GM12878 (cell line): ENCODE measurements around the gene WTAP. TPM values are rescaled to one million over a fixed set of nuclear protein-coding genes. Genes with fewer than 3 reads are reported as not detected.

Source experiments
- ATAC-seq: fragments of 200-7000 bp; cut with Tn5 transposase; 3 replicates; pipeline ENCODE4 v1.9.1; 2020; ENCODE audit warnings: mild to moderate bottlenecking, moderate library complexity
- BruUV-seq: library from RNA; stranded (reverse); fragments of 400-500 nt; replicated peaks from 2 replicates; lab custom pipeline; 2021; lab: Mats Ljungman, UMichigan
- CTCF ChIA-PET: fragments of 300-600 bp; sonication (Branson Sonifier 250); formaldehyde crosslinking; extraction: SDS; loops from one replicate; lab custom pipeline; 2021; ENCODE audit warnings: inconsistent platforms; lab: Yijun Ruan, JAX
- POLR2A ChIA-PET: fragments of 350-600 bp; formaldehyde crosslinking; extraction: SDS; loops from one replicate; lab custom pipeline; 2021; ENCODE audit warnings: inconsistent platforms; lab: Charles Lee
- RAD21 ChIA-PET: fragments of 300-600 bp; sonication (Branson Sonifier 250); formaldehyde crosslinking; loops from one replicate; lab custom pipeline; 2023; ENCODE audit warnings: antibody characterized with exemption; ENCODE audit not compliant: unreplicated experiment; lab: Charles Lee
- SMC1A ChIA-PET: fragments of 300-600 bp; sonication (Branson Sonifier 250); formaldehyde crosslinking; loops from one replicate; lab custom pipeline; 2023; ENCODE audit not compliant: unreplicated experiment, uncharacterized antibody; lab: Charles Lee
- DNase-seq: peaks from one replicate; pipeline ENCODE4 v3.0.0-alpha.2; 2011; ENCODE audit warnings: low read depth, low spot score
- FAIRE-seq: peaks from 3 replicates; lab custom pipeline; 2011; peaks lifted over from hg19 to GRCh38; lab: Jason Lieb, UNC
- H2AFZ ChIP-seq: 2 replicates; pipeline ENCODE4 v1.6.0; 2011; ENCODE audit warnings: low read depth, low read length, control low read depth; ENCODE audit not compliant: control insufficient read depth
- H3K27ac ChIP-seq: 2 replicates; pipeline ENCODE4 v1.5.1; 2011; ENCODE audit warnings: control low read depth; ENCODE audit not compliant: control insufficient read depth, insufficient read depth
- H3K27me3 ChIP-seq, 2 experiments: replicated peaks in 1 of 2; 2 replicates each; pipeline versions ENCODE4 v1.6.0 to v1.6.1; 2011; ENCODE audit warnings: low read length in 1 of 2; ENCODE audit not compliant: control insufficient read depth in 2 of 2, insufficient read depth in 2 of 2
- H3K36me3 ChIP-seq, 2 experiments: 2 replicates each; pipeline ENCODE4 v1.5.1; 2011; ENCODE audit warnings: low read length in 1 of 2; ENCODE audit not compliant: control insufficient read depth in 2 of 2, insufficient read depth in 2 of 2
- H3K4me1 ChIP-seq: 2 replicates; pipeline ENCODE4 v1.6.1; 2011; ENCODE audit warnings: mild to moderate bottlenecking, low read length, moderate library complexity, mixed read lengths; ENCODE audit not compliant: control insufficient read depth, insufficient read depth
- H3K4me2 ChIP-seq: 2 replicates; pipeline ENCODE4 v1.6.0; 2011; ENCODE audit warnings: control low read depth; ENCODE audit not compliant: control insufficient read depth, insufficient read depth
- H3K4me3 ChIP-seq: fragments of 200-600 bp; sonication (generic); 2 replicates; pipeline ENCODE4 v1.5.1; 2016
- H3K79me2 ChIP-seq: 2 replicates; pipeline ENCODE4 v1.6.0; 2011; ENCODE audit warnings: low read length; ENCODE audit not compliant: control insufficient read depth, insufficient read depth
- H3K9ac ChIP-seq: 2 replicates; pipeline ENCODE4 v1.8.0; 2011; ENCODE audit warnings: low read length, control low read depth, mixed read lengths; ENCODE audit not compliant: control insufficient read depth, insufficient read depth
- H3K9me3 ChIP-seq: replicated peaks from 3 replicates; pipeline ENCODE4 v1.5.1; 2011; ENCODE audit warnings: mild to moderate bottlenecking, low read length; ENCODE audit not compliant: control insufficient read depth, insufficient read depth
- H4K20me1 ChIP-seq: 2 replicates; pipeline ENCODE4 v1.6.0; 2011; ENCODE audit not compliant: control insufficient read depth, insufficient read depth
- NRF1 ChIP-seq: conservative IDR thresholded peaks from 2 replicates; pipeline ENCODE4 v1.6.1; 2011; ENCODE audit warnings: mild to moderate bottlenecking, low read depth, low read length, improper control_type of control experiment
- PML ChIP-seq: IDR thresholded peaks from 2 replicates; pipeline ENCODE4 v1.6.1; 2012; ENCODE audit warnings: low read length, inconsistent platforms
- REST ChIP-seq: IDR thresholded peaks from 2 replicates; pipeline ENCODE4 v1.6.1; 2012; ENCODE audit warnings: mild to moderate bottlenecking, low read depth, low read length
- SIN3A ChIP-seq: IDR thresholded peaks from 2 replicates; pipeline ENCODE4 v1.6.1; 2012; ENCODE audit warnings: low read depth, low read length, improper control_type of control experiment
- USF1 ChIP-seq: IDR thresholded peaks from 2 replicates; pipeline ENCODE4 v1.6.1; 2011; ENCODE audit warnings: borderline replicate concordance, low read depth, mild to moderate bottlenecking, moderate library complexity, mixed read lengths, low read length; ENCODE audit not compliant: insufficient read depth; ENCODE audit errors: extremely low read length
- WGBS: methylation state at CpG from one replicate; pipeline ENCODE4 v1.1.6; 2016; ENCODE audit warnings: low lambda C conversion rate; ENCODE audit not compliant: insufficient replicate concordance, insufficient coverage; ENCODE audit errors: missing lambda C conversion rate; 5-methylcytosine and 5-hydroxymethylcytosine counted together
- in situ Hi-C: fragments of 300-500 bp; cut with MboI; formaldehyde crosslinking; loops from 9 replicates; pipeline ENCODE4 v1.14.3; 2018; ENCODE audit warnings: mixed read lengths
- intact Hi-C: fragments of 100-400 bp; cut with micrococcal nuclease; formaldehyde crosslinking; loops from one replicate; pipeline ENCODE4 v1.14.2; 2022; ENCODE audit not compliant: unreplicated experiment
- polyA plus RNA-seq, 11 experiments: library from polyadenylated mRNA; depleted of rRNA in 4 of 11; unstranded in 6 of 11; stranded (reverse) in 5 of 11; fragments of >200 nt; fragmentation: Nextera tagmentation in 4 of 11; fragmentation: Illumina TruSeq in 1 of 11; extraction: Ambion mirVana in 4 of 11; extraction: Trizol in 1 of 11; gene quantifications; 1 replicate in 1 of 11; 2 replicates in 10 of 11; pipeline versions ENCODE4 v1.2.1 to v1.2.3, GENCODE V29; 2011 to 2016; ENCODE audit warnings: inconsistent platforms in 2 of 11, missing spikeins in 2 of 11, low read depth in 1 of 11
- total RNA-seq, 4 experiments: library from RNA; depleted of rRNA in 3 of 4; stranded (reverse); fragments of >200 nt in 3 of 4; fragmentation: Illumina TruSeq in 1 of 4; extraction: Trizol in 1 of 4; gene quantifications; 2 replicates each; pipeline versions ENCODE4 v1.2.1 to v1.2.3, GENCODE V29; 2013 to 2021
- TF ChIP-seq, protein P1 (sequence below): fragments of 450-650 bp; IDR thresholded peaks from 2 replicates; pipeline ENCODE4 v1.6.1; 2017; ENCODE audit warnings: borderline replicate concordance

The WTAP gene
- total and polyA plus RNA-seq, 10 of the 15 experiments (the other 5 are each of a cell fraction or from before 2014, with no cell fraction given) = 38.7 to 132 (median 83.1) TPM

- in situ Hi-C loops (no loop called here), intact Hi-C loops (no loop called here)
- DNase-seq = no peak
- ChIA-PET POLR2A (no interaction called here), CTCF (interaction anchor here (0.9 kb wide), 1 partner anchor 32 kb away, joined by 3 read pairs; no protein-coding TSS in a partner anchor), SMC1A (no interaction called here), RAD21 (no interaction called here)
- TF ChIP-seq, protein P1, sequence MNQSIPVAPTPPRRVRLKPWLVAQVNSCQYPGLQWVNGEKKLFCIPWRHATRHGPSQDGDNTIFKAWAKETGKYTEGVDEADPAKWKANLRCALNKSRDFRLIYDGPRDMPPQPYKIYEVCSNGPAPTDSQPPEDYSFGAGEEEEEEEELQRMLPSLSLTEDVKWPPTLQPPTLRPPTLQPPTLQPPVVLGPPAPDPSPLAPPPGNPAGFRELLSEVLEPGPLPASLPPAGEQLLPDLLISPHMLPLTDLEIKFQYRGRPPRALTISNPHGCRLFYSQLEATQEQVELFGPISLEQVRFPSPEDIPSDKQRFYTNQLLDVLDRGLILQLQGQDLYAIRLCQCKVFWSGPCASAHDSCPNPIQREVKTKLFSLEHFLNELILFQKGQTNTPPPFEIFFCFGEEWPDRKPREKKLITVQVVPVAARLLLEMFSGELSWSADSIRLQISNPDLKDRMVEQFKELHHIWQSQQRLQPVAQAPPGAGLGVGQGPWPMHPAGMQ = no peak
- TF ChIP-seq SIN3A (no peak), USF1 (no peak), REST (no peak), NRF1 (no peak), PML (no peak)
- Histone ChIP-seq H3K27ac (no peak overlapping the region), H3K27me3 (no peaks in the 10 kb centered on the region), H3K4me3 (no peak overlapping the region), H3K9ac (no peak overlapping the region), H4K20me1 (no peaks in the 10 kb centered on the region), H3K36me3 (peaks cover 0 to 17% of the 10 kb centered on the region in 2 experiments; a peak in 2 of 4 replicates), H2AFZ (no peak overlapping the region), H3K9me3 (no peaks in the 10 kb centered on the region), H3K79me2 (peaks cover 16% of the 10 kb centered on the region), H3K4me1 (peaks cover 3% of the 10 kb centered on the region), H3K4me2 (no peak overlapping the region)
- BruUV-seq = no TSS peak
- ATAC-seq = no peak
- 96% methylated on average over 9 of the region's 9 CpGs for WGBS
- no peak for FAIRE-seq
Measured at GRCh38 chr6:159687341-159687740, 40.0 kb upstream of the WTAP start.
